DND-41 (cell line): ENCODE results near the gene VPS8.

Experiments used
- CTCF ChIP-seq: IDR thresholded peaks from 2 replicates; pipeline ENCODE4 v1.5.1; 2012; ENCODE audit warnings: borderline replicate concordance, low read length, moderate library complexity, mild to moderate bottlenecking; ENCODE audit not compliant: poor library complexity, severe bottlenecking; ENCODE audit errors: extremely low read depth
- EZH2 ChIP-seq: IDR thresholded peaks from 3 replicates; pipeline ENCODE4 v1.6.1; 2012; ENCODE audit warnings: borderline replicate concordance, low read depth, mild to moderate bottlenecking, moderate library complexity, low read length, inconsistent platforms; ENCODE audit not compliant: severe bottlenecking

DNA sequence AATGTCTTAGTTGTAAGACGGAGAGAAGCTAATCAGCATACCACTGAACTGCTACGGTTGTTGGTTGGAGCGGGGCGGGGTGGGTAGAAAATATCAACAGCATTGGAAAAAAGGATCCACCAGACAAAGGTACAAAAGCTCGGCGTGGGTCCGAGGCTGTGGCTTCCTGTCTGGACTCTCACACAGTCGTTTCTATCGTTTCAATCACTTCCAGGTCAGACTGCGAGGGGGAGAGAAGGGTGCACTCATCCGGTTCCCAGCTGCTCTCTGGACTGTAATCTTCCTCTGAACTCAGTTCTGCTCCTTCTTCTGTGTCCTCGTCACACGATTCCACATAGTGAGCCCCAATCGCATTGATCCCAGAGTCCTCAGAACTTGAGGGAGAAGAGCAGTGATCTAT lies 270.9 kb downstream of the VPS8 start:
- TF ChIP-seq CTCF (no peak), EZH2 (no peak)
